ENCODE data around the gene CCDC186. TPM values are rescaled to one million over a fixed set of nuclear protein-coding genes. Genes with fewer than 3 reads are reported as not detected.

Gene CCDC186
- total and polyA plus RNA-seq, 2 of the 4 experiments (the other 2 are of a cell fraction), result 3.0 to 6.1 TPM

- ChIA-PET CTCF (no interaction called here), POLR2A (ENCODE audit: unreplicated experiment) (no interaction called here)
- Histone ChIP-seq H3K9me3 (ENCODE audit: control insufficient read depth, insufficient read depth, low read length) (no peaks in the 10 kb centered on the region), H3K36me3 (ENCODE audit: control insufficient read depth, insufficient read depth, low read length) (peaks cover 9% of the 10 kb centered on the region), H3K4ac (ENCODE audit: low read depth, low read length) (no peak overlapping the region), H2BK15ac (ENCODE audit: low read depth, low read length) (no peak overlapping the region), H2BK120ac (ENCODE audit: low read depth, low read length) (no peak overlapping the region), H2AK5ac (ENCODE audit: low read depth, low read length) (no peak overlapping the region), H3K27ac (ENCODE audit: insufficient read depth, low read length) (no peak overlapping the region), H3K27me3 (ENCODE audit: control insufficient read depth, insufficient read depth, low read length) (no peaks in the 10 kb centered on the region), H3K4me1 (ENCODE audit: control insufficient read depth, insufficient read depth, low read length) (no peaks in the 10 kb centered on the region), H3K4me2 (ENCODE audit: low read depth, low read length) (no peak overlapping the region), H2BK5ac (ENCODE audit: low read depth, low read length, poor library complexity, severe bottlenecking) (no peak overlapping the region), H3K79me1 (ENCODE audit: low read depth in 1 of 2, low read length in 2 of 2) (no peaks in the 10 kb centered on the region), H3K23ac (ENCODE audit: low read depth, low read length) (no peak overlapping the region), H3K9me1 (ENCODE audit: insufficient read depth, low read length) (no peaks in the 10 kb centered on the region), H2AFZ (replicated peaks; ENCODE audit: low read length, poor library complexity) (no peak overlapping the region), H4K5ac (ENCODE audit: low read depth, low read length) (no peak overlapping the region), H4K91ac (ENCODE audit: insufficient read depth, low read depth, low read length) (no peak overlapping the region), H3K14ac (replicated peaks; ENCODE audit: low read depth, low read length) (no peak overlapping the region), H4K20me1 (ENCODE audit: insufficient read depth, low read length) (no peaks in the 10 kb centered on the region), H3K18ac (ENCODE audit: low read depth, low read length) (no peak overlapping the region), H3K9ac (ENCODE audit: low read depth, low read length) (no peak overlapping the region), H3K4me3 (ENCODE audit: insufficient read depth, low read depth, low read length) (no peak overlapping the region), H2AK9ac (replicated peaks; ENCODE audit: low read depth, low read length, poor library complexity) (no peak overlapping the region), H2BK20ac (ENCODE audit: low read depth, low read length) (no peak overlapping the region), H3K56ac (ENCODE audit: extremely low read depth, insufficient read depth, low read length) (no peak overlapping the region), H4K8ac (ENCODE audit: low read depth in 2 of 2, low read length in 2 of 2) (no peak overlapping the region)
- WGBS, 2 experiments (ENCODE audit: extremely low coverage in 2 of 2, insufficient read length in 1 of 2), result 100% methylated on average over 1 of the region's 3 CpGs; no CpG with 5 or more reads in 1 of the 2 experiments
- dilution Hi-C loops (cut with HindIII; ENCODE audit: low sequenced_read_pairs, unreplicated experiment) (no loop called here), intact Hi-C loops (cut with micrococcal nuclease) (no loop called here), in situ Hi-C loops (cut with MboI; ENCODE audit: low sequenced_read_pairs) (no loop called here)
- no peak for ATAC-seq (ENCODE audit: low read depth)
- DNase-seq, result no peak
- no peak for TF ChIP-seq MAZ (IDR thresholded peaks at IDR 0.05; ENCODE audit: borderline replicate concordance, low read depth, low read length)
- TF ChIP-seq USF2 (IDR thresholded peaks at IDR 0.05; ENCODE audit: low read depth, low read length), result no peak
- BruUV-seq (replicated peaks), result no TSS peak
Measured at GRCh38 chr10:114138581-114138980, 35.4 kb downstream of the CCDC186 start.
